Adrenal gland (tissue), 5 donors: ENCODE results near the gene NR2F6.

Experiments
- POLR2A ChIP-seq, 2 donors: fragments of 450-650 bp; IDR thresholded peaks; one replicate each; pipeline ENCODE4 v1.6.1; 2017; ENCODE audit warnings: antibody characterized with exemption in 2 of 2, mild to moderate bottlenecking in 2 of 2, moderate library complexity in 1 of 2
- TF ChIP-seq, protein P1 (sequence below), 6 experiments: fragments of 450-650 bp in 4 of 6; fragments of 200-600 bp in 2 of 6; sonication (generic) in 1 of 6; IDR thresholded peaks; 1 replicate in 5 of 6; 2 replicates in 1 of 6; pipeline versions ENCODE4 v1.5.1 to v1.8.0; 2016 to 2021; ENCODE audit warnings: antibody characterized with exemption in 6 of 6, mild to moderate bottlenecking in 2 of 6, moderate library complexity in 1 of 6
- donor health status: DM: no; HTN: no; CAD: no.

DNA sequence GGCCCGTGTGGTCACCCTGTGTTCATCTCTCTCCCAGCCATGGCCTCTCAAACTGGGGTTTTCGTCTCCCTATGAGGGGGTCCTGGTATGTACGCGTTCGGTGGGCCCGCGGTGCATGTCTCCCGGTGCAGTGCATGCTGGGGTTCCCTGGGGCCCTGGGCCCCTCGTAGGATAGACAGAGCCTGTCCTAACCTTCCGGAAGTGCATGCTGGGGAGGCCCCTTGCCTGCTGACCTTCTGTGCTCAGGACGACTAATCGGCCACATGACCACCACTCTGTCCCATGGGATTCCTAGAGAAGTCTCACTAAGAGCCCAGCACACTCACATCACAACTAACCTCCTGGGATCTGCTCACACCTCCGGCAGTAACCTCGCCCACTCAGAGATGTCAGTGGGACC, 35.4 kb downstream of the NR2F6 start:
- TF ChIP-seq, protein P1, sequence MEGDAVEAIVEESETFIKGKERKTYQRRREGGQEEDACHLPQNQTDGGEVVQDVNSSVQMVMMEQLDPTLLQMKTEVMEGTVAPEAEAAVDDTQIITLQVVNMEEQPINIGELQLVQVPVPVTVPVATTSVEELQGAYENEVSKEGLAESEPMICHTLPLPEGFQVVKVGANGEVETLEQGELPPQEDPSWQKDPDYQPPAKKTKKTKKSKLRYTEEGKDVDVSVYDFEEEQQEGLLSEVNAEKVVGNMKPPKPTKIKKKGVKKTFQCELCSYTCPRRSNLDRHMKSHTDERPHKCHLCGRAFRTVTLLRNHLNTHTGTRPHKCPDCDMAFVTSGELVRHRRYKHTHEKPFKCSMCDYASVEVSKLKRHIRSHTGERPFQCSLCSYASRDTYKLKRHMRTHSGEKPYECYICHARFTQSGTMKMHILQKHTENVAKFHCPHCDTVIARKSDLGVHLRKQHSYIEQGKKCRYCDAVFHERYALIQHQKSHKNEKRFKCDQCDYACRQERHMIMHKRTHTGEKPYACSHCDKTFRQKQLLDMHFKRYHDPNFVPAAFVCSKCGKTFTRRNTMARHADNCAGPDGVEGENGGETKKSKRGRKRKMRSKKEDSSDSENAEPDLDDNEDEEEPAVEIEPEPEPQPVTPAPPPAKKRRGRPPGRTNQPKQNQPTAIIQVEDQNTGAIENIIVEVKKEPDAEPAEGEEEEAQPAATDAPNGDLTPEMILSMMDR (IDR thresholded peaks at IDR 0.05): no peak
- no peak for TF ChIP-seq POLR2A (IDR thresholded peaks at IDR 0.05)
